ENCODE data around the gene SLC23A2.
"Not testable (repeated sequence)": the region's sequence is repeated elsewhere in the genome, so short reads cannot be mapped to it uniquely, and the experiment has no call there.

SLC23A2 gene

DNA sequence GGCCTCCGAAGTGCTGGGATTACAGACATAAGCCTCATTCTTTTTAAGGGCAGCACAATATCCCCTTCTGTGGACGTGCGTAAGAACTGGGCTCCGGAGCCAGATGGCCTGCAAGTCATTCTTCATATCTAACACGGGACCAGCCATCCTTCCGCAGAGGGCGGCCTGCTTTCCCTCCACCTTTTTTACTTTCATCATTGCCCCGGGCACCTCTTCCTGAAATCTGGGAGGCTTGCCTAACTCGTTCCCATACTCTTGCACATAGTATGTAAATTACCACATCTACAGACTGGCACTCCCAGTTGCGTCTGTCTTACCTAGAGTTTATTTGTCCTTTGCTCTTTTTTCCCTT lies 29.9 kb upstream of the SLC23A2 start:
- H3K36me3 ChIP-seq (ENCODE audit: control insufficient read depth, insufficient read depth, low read length): no peaks in the 10 kb centered on the region
- H3K27me3 ChIP-seq (ENCODE audit: control insufficient read depth, insufficient read depth, low read length): no peaks in the 10 kb centered on the region
- H3K9ac ChIP-seq (ENCODE audit: low read length): no peak overlapping the region
- no peak overlapping the region for H3K4me3 ChIP-seq (ENCODE audit: low read length)
- H3K27ac ChIP-seq (ENCODE audit: low read depth, low read length): no peak overlapping the region
- no peaks in the 10 kb centered on the region for H3K4me1 ChIP-seq (ENCODE audit: control insufficient read depth, insufficient read depth, low read length)

DNA sequence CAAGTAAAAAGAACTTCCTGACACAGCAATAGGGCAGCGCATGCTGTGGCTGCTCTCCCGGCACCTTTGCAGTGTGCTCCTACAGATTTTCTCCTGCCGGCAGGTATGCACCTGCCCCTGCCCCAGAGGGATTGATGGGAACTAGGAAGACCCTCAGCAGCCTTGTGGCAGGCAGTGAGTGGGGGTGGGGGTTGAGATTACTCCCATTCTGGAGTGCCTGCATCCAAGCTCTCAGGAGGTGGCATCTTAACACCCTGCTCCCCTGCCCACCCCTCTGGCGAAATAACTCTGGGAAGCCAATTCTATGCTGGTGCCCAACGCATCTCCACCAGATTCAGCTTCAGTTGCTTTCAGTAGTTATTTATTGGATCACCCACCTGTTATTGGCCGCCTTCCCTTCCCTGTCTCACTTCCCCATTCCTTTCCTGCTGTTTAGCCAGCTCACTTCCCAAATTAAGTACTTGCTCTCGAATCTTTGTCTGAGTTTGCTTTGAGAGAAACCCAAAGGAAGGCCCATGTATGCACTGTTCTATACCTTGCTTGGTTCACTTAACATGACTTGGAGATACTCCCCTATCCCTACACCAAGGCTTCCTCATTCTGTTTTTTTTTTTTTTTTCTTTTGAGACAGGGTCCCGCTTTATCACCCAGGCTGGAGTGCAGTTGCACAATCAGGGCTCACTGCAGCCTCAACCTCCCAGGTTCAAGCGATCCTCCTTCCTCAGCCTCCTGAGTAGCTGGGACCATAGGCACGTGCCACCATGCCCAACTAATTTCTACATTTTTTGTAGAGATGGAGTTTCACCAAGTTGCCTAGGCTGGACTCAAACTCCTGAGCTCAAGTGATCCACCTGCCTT lies 29.3 kb upstream of the SLC23A2 start:
- no peak overlapping the region for H3K27ac ChIP-seq (ENCODE audit: low read depth, low read length)
- H3K4me3 ChIP-seq (ENCODE audit: low read length): no peak overlapping the region

GRCh38 chr20:5028258-5029059 lies 27.1 kb upstream of the SLC23A2 start:
- not testable (repeated sequence) for H3K4me1 ChIP-seq (ENCODE audit: control insufficient read depth, insufficient read depth, low read length); H3K27ac ChIP-seq (ENCODE audit: low read depth, low read length); H3K9ac ChIP-seq (ENCODE audit: low read length); H3K36me3 ChIP-seq (ENCODE audit: control insufficient read depth, insufficient read depth, low read length); H3K4me3 ChIP-seq (ENCODE audit: low read length); H3K27me3 ChIP-seq (ENCODE audit: control insufficient read depth, insufficient read depth, low read length)

More for the DNA sequence above, 29.3 kb upstream of the SLC23A2 start:
- no peaks in the 10 kb centered on the region for H3K36me3 ChIP-seq (ENCODE audit: control insufficient read depth, insufficient read depth, low read length)
- no peaks in the 10 kb centered on the region for H3K27me3 ChIP-seq (ENCODE audit: control insufficient read depth, insufficient read depth, low read length)
- no peaks in the 10 kb centered on the region for H3K4me1 ChIP-seq (ENCODE audit: control insufficient read depth, insufficient read depth, low read length)
- H3K9ac ChIP-seq (ENCODE audit: low read length): no peak overlapping the region

GRCh38 chr20:5024982-5025381 lies 23.7 kb upstream of the SLC23A2 start:
- H3K36me3 ChIP-seq (ENCODE audit: control insufficient read depth, insufficient read depth, low read length): no peaks in the 10 kb centered on the region
- H3K4me3 ChIP-seq (ENCODE audit: low read length): no peak overlapping the region
- no peak overlapping the region for H3K9ac ChIP-seq (ENCODE audit: low read length)
- H3K27me3 ChIP-seq (ENCODE audit: control insufficient read depth, insufficient read depth, low read length): no peaks in the 10 kb centered on the region
- no peak overlapping the region for H3K27ac ChIP-seq (ENCODE audit: low read depth, low read length)
- H3K4me1 ChIP-seq (ENCODE audit: control insufficient read depth, insufficient read depth, low read length): no peaks in the 10 kb centered on the region

DNA sequence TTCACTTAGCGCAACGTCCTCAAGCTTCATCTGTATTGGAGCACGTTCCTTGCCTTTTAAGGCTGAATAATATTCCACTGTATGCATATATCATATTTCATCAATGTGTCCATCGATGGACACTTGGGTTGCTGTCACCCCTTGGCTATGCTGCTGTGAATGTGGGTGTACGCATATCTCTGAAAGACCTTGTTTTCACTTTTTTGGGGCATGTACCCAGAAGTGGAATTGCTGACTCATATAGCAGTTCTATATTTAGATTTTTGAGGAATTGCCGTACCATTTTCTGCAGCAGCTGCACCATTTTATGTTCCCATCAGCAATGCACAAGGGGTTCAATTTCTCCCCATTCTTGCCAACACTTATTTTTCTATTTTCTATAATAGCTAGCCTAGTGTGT lies 22.8 kb upstream of the SLC23A2 start:
- Histone ChIP-seq H3K27ac (ENCODE audit: low read depth, low read length) (no peak overlapping the region), H3K9ac (ENCODE audit: low read length) (no peak overlapping the region), H3K36me3 (ENCODE audit: control insufficient read depth, insufficient read depth, low read length) (no peaks in the 10 kb centered on the region), H3K4me1 (ENCODE audit: control insufficient read depth, insufficient read depth, low read length) (no peaks in the 10 kb centered on the region), H3K27me3 (ENCODE audit: control insufficient read depth, insufficient read depth, low read length) (no peaks in the 10 kb centered on the region), H3K4me3 (ENCODE audit: low read length) (no peak overlapping the region)

- not testable (repeated sequence) for H3K9ac ChIP-seq (ENCODE audit: low read length)
Observed at GRCh38 chr20:5023171-5023570, 21.9 kb upstream of the SLC23A2 start.

GRCh38 chr20:5020760-5021159 lies 19.4 kb upstream of the SLC23A2 start:
- no peaks in the 10 kb centered on the region for H3K36me3 ChIP-seq (ENCODE audit: control insufficient read depth, insufficient read depth, low read length)
- H3K9ac ChIP-seq (ENCODE audit: low read length): no peak overlapping the region
- H3K27ac ChIP-seq (ENCODE audit: low read depth, low read length): no peak overlapping the region

More at GRCh38 chr20:5023171-5023570, 21.9 kb upstream of the SLC23A2 start:
- not testable (repeated sequence) for H3K4me1 ChIP-seq (ENCODE audit: control insufficient read depth, insufficient read depth, low read length); H3K36me3 ChIP-seq (ENCODE audit: control insufficient read depth, insufficient read depth, low read length); H3K27ac ChIP-seq (ENCODE audit: low read depth, low read length); H3K4me3 ChIP-seq (ENCODE audit: low read length); H3K27me3 ChIP-seq (ENCODE audit: control insufficient read depth, insufficient read depth, low read length)

DNA sequence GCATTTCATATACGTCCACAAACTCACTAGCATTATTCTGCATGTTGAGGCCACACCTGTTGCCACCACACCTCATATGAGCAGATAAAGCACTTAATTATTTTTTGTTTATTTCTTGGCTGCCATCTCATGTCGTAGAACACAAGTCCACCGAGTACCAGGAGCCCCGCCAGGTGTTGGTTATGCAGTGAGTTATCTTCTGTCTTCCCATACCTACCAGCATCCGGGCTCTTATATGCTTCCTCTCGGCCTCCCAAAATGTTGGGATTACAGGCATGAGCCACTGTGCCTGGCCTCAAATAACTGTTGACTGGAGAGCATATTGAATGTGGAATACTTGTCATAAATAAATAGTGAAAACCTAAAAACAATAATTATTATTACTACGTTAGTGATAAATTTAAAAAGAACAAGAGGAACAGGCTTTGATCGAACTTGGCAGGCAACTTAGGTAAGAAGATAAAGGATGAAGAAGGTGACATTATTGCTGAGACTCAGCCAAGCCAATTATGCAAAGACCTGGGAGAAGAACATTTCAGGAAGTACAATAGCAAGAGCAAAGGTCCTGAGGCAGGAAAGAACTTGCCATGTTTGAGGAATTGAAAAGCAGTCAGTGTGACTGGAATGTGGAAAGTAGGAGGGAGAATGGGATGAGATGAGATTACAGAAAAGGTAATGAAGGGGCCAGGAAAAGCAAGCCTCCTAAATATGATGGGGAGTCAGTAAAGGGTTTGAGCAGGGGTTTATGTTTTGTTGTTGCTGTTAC lies 12.6 kb upstream of the SLC23A2 start:
- no peaks in the 10 kb centered on the region for H3K27me3 ChIP-seq (ENCODE audit: control insufficient read depth, insufficient read depth, low read length)
- H3K4me1 ChIP-seq (ENCODE audit: control insufficient read depth, insufficient read depth, low read length): no peaks in the 10 kb centered on the region
- no peaks in the 10 kb centered on the region for H3K36me3 ChIP-seq (ENCODE audit: control insufficient read depth, insufficient read depth, low read length)
- no peak overlapping the region for H3K27ac ChIP-seq (ENCODE audit: low read depth, low read length)
- H3K4me3 ChIP-seq (ENCODE audit: low read length): no peak overlapping the region
- no peak overlapping the region for H3K9ac ChIP-seq (ENCODE audit: low read length)

More at GRCh38 chr20:5020760-5021159, 19.4 kb upstream of the SLC23A2 start:
- H3K27me3 ChIP-seq (ENCODE audit: control insufficient read depth, insufficient read depth, low read length): no peaks in the 10 kb centered on the region
- no peak overlapping the region for H3K4me3 ChIP-seq (ENCODE audit: low read length)
- H3K4me1 ChIP-seq (ENCODE audit: control insufficient read depth, insufficient read depth, low read length): no peaks in the 10 kb centered on the region

GRCh38 chr20:5008759-5009158 lies 7.4 kb upstream of the SLC23A2 start:
- Histone ChIP-seq H3K27ac (ENCODE audit: low read depth, low read length) (no peak overlapping the region), H3K27me3 (ENCODE audit: control insufficient read depth, insufficient read depth, low read length) (no peaks in the 10 kb centered on the region), H3K9ac (ENCODE audit: low read length) (no peak overlapping the region), H3K4me1 (ENCODE audit: control insufficient read depth, insufficient read depth, low read length) (no peaks in the 10 kb centered on the region), H3K4me3 (ENCODE audit: low read length) (no peak overlapping the region), H3K36me3 (ENCODE audit: control insufficient read depth, insufficient read depth, low read length) (no peaks in the 10 kb centered on the region)

GRCh38 chr20:5005326-5005725 lies 4.0 kb upstream of the SLC23A2 start:
- no peak overlapping the region for H3K9ac ChIP-seq (ENCODE audit: low read length)
- H3K4me1 ChIP-seq (ENCODE audit: control insufficient read depth, insufficient read depth, low read length): peaks cover 1% of the 10 kb centered on the region
- H3K27me3 ChIP-seq (ENCODE audit: control insufficient read depth, insufficient read depth, low read length): no peaks in the 10 kb centered on the region
- H3K4me3 ChIP-seq (ENCODE audit: low read length): no peak overlapping the region
- no peak overlapping the region for H3K27ac ChIP-seq (ENCODE audit: low read depth, low read length)
- no peaks in the 10 kb centered on the region for H3K36me3 ChIP-seq (ENCODE audit: control insufficient read depth, insufficient read depth, low read length)

GRCh38 chr20:5004825-5005224 lies 3.5 kb upstream of the SLC23A2 start:
- not testable (repeated sequence) for H3K9ac ChIP-seq (ENCODE audit: low read length); H3K27me3 ChIP-seq (ENCODE audit: control insufficient read depth, insufficient read depth, low read length); H3K4me1 ChIP-seq (ENCODE audit: control insufficient read depth, insufficient read depth, low read length); H3K27ac ChIP-seq (ENCODE audit: low read depth, low read length); H3K4me3 ChIP-seq (ENCODE audit: low read length); H3K36me3 ChIP-seq (ENCODE audit: control insufficient read depth, insufficient read depth, low read length)

GRCh38 chr20:5003626-5004025 lies 2.3 kb upstream of the SLC23A2 start:
- Histone ChIP-seq H3K4me1 (ENCODE audit: control insufficient read depth, insufficient read depth, low read length) (peaks cover 8% of the 10 kb centered on the region), H3K27ac (ENCODE audit: low read depth, low read length) (no peak overlapping the region), H3K36me3 (ENCODE audit: control insufficient read depth, insufficient read depth, low read length) (no peaks in the 10 kb centered on the region), H3K9ac (ENCODE audit: low read length) (no peak overlapping the region), H3K27me3 (ENCODE audit: control insufficient read depth, insufficient read depth, low read length) (no peaks in the 10 kb centered on the region), H3K4me3 (ENCODE audit: low read length) (no peak overlapping the region)
